ENCODE results near the gene MYH3. TPM values are rescaled to one million over a fixed set of nuclear protein-coding genes. Genes with fewer than 3 reads are reported as not detected.

Gene MYH3
- total RNA-seq, 1 experiment from 2014 or later = 2.4 TPM

- H3K36me3 ChIP-seq (ENCODE audit: control insufficient read depth, insufficient read depth, low read length) = no peaks in the 10 kb centered on the region
- Mint-ChIP-seq H3K4me3 (ENCODE audit: unreplicated experiment) (no peak overlapping the region), H3K36me3 (ENCODE audit: insufficient read depth, unreplicated experiment) (no peaks in the 10 kb centered on the region), H3K4me1 (ENCODE audit: low read depth, unreplicated experiment) (no peaks in the 10 kb centered on the region), H3K27ac (ENCODE audit: unreplicated experiment) (no peak overlapping the region), H3K9me3 (ENCODE audit: unreplicated experiment) (no peaks in the 10 kb centered on the region), H3K27me3 (ENCODE audit: insufficient read depth, unreplicated experiment) (peaks cover 4% of the 10 kb centered on the region)
- H3K27me3 ChIP-seq (replicated peaks; ENCODE audit: control insufficient read depth, insufficient read depth, low read length) = no peaks in the 10 kb centered on the region
- no TSS peak for BruUV-seq (replicated peaks)
- POLR2A ChIA-PET = no interaction called here
- H3K9me3 ChIP-seq = no peaks in the 10 kb centered on the region
- no peak overlapping the region for H3K4me3 ChIP-seq (ENCODE audit: low read depth, low read length)
- CTCF ChIA-PET = no interaction called here
- intact Hi-C loops (cut with micrococcal nuclease; ENCODE audit: unreplicated experiment) = no loop called here
- DNase-seq = no peak
- no peaks in the 10 kb centered on the region for H3K4me1 ChIP-seq
- TF ChIP-seq, protein P1, sequence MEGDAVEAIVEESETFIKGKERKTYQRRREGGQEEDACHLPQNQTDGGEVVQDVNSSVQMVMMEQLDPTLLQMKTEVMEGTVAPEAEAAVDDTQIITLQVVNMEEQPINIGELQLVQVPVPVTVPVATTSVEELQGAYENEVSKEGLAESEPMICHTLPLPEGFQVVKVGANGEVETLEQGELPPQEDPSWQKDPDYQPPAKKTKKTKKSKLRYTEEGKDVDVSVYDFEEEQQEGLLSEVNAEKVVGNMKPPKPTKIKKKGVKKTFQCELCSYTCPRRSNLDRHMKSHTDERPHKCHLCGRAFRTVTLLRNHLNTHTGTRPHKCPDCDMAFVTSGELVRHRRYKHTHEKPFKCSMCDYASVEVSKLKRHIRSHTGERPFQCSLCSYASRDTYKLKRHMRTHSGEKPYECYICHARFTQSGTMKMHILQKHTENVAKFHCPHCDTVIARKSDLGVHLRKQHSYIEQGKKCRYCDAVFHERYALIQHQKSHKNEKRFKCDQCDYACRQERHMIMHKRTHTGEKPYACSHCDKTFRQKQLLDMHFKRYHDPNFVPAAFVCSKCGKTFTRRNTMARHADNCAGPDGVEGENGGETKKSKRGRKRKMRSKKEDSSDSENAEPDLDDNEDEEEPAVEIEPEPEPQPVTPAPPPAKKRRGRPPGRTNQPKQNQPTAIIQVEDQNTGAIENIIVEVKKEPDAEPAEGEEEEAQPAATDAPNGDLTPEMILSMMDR (IDR thresholded peaks at IDR 0.05; ENCODE audit: insufficient read depth in 1 of 2, low read depth in 1 of 2, low read length in 1 of 2, severe bottlenecking in 1 of 2, unreplicated experiment in 1 of 2) = no peak
Measured at GRCh38 chr17:10585529-10585928, 71.6 kb downstream of the MYH3 start.

- TF ChIP-seq, protein P1 (IDR thresholded peaks at IDR 0.05; ENCODE audit: insufficient read depth in 1 of 2, low read depth in 1 of 2, low read length in 1 of 2, severe bottlenecking in 1 of 2, unreplicated experiment in 1 of 2) = no peak
- Histone ChIP-seq H3K4me3 (ENCODE audit: low read depth, low read length) (no peak overlapping the region), H3K9me3 (no peaks in the 10 kb centered on the region), H3K36me3 (ENCODE audit: control insufficient read depth, insufficient read depth, low read length) (no peaks in the 10 kb centered on the region), H3K27me3 (replicated peaks; ENCODE audit: control insufficient read depth, insufficient read depth, low read length) (no peaks in the 10 kb centered on the region), H3K4me1 (no peaks in the 10 kb centered on the region)
- Mint-ChIP-seq H3K27ac (ENCODE audit: unreplicated experiment) (no peak overlapping the region), H3K4me3 (ENCODE audit: unreplicated experiment) (no peak overlapping the region), H3K4me1 (ENCODE audit: low read depth, unreplicated experiment) (no peaks in the 10 kb centered on the region), H3K36me3 (ENCODE audit: insufficient read depth, unreplicated experiment) (no peaks in the 10 kb centered on the region), H3K9me3 (ENCODE audit: unreplicated experiment) (no peaks in the 10 kb centered on the region), H3K27me3 (ENCODE audit: insufficient read depth, unreplicated experiment) (peaks cover 8% of the 10 kb centered on the region)
- intact Hi-C loops (cut with micrococcal nuclease; ENCODE audit: unreplicated experiment) = no loop called here
- ChIA-PET POLR2A (no interaction called here), CTCF (no interaction called here)
- DNase-seq = no peak
- BruUV-seq (replicated peaks) = no TSS peak
Measured at GRCh38 chr17:10583834-10584233, 73.3 kb downstream of the MYH3 start.

- TF ChIP-seq, protein P1 (IDR thresholded peaks at IDR 0.05; ENCODE audit: insufficient read depth in 1 of 2, low read depth in 1 of 2, low read length in 1 of 2, severe bottlenecking in 1 of 2, unreplicated experiment in 1 of 2) = no peak
- no peak overlapping the region for H3K4me3 Mint-ChIP-seq (ENCODE audit: unreplicated experiment)
- no peaks in the 10 kb centered on the region for H3K4me1 Mint-ChIP-seq (ENCODE audit: low read depth, unreplicated experiment)
- peaks cover 13% of the 10 kb centered on the region for H3K27me3 Mint-ChIP-seq (ENCODE audit: insufficient read depth, unreplicated experiment)
- BruUV-seq (replicated peaks) = no TSS peak
- ChIA-PET POLR2A (no interaction called here), CTCF (no interaction called here)
- H3K4me3 ChIP-seq (ENCODE audit: low read depth, low read length) = no peak overlapping the region
- intact Hi-C loops (cut with micrococcal nuclease; ENCODE audit: unreplicated experiment) = no loop called here
- H3K36me3 Mint-ChIP-seq (ENCODE audit: insufficient read depth, unreplicated experiment) = no peaks in the 10 kb centered on the region
- H3K36me3 ChIP-seq (ENCODE audit: control insufficient read depth, insufficient read depth, low read length) = no peaks in the 10 kb centered on the region
- no peaks in the 10 kb centered on the region for H3K27me3 ChIP-seq (replicated peaks; ENCODE audit: control insufficient read depth, insufficient read depth, low read length)
- no peak for DNase-seq
- H3K4me1 ChIP-seq = no peaks in the 10 kb centered on the region
- no peaks in the 10 kb centered on the region for H3K9me3 Mint-ChIP-seq (ENCODE audit: unreplicated experiment)
- no peak overlapping the region for H3K27ac Mint-ChIP-seq (ENCODE audit: unreplicated experiment)
- no peaks in the 10 kb centered on the region for H3K9me3 ChIP-seq
Measured at GRCh38 chr17:10579270-10579669, 77.8 kb downstream of the MYH3 start.

Other genes starting within 250 kb of the MYH3 start
- not detected in 2 replicates for gene MYH8, start 235.4 kb downstream of the MYH3 start, total RNA-seq (2022)
- 0.05 and 0.12 TPM in 2 replicates for gene MYH4, start 187.8 kb downstream of the MYH3 start, total RNA-seq (2022)
- gene MYH1, start 138.8 kb downstream of the MYH3 start, total RNA-seq (2022) = not detected in 2 replicates
- not detected in 2 replicates for gene MYH2, start 107.7 kb downstream of the MYH3 start, total RNA-seq (2022)
- gene SCO1, start 40.2 kb upstream of the MYH3 start, total RNA-seq (2022) = 26.3 and 26.8 TPM in 2 replicates
- gene ADPRM, start 40.3 kb upstream of the MYH3 start, total RNA-seq (2022) = 2.3 and 2.5 TPM in 2 replicates
- gene TMEM220, start 72.7 kb upstream of the MYH3 start, total RNA-seq (2022) = not detected in 2 replicates
- not detected in 2 replicates for gene TMEM238L, start 146.8 kb upstream of the MYH3 start, total RNA-seq (2022)
- gene PIRT, start 180.8 kb upstream of the MYH3 start, total RNA-seq (2022) = not detected in 2 replicates

All from Caco-2 (cell line).